ENCODE results near the gene NAGA. TPM values are rescaled to one million over a fixed set of nuclear protein-coding genes. Genes with fewer than 3 reads are reported as not detected.

The NAGA gene
- total and polyA plus RNA-seq, 2 of the 4 experiments (the other 2 are of a cell fraction), result 34.3 to 44.8 TPM

GRCh38 chr22:42010778-42011177 is 59.8 kb downstream of the NAGA start:
- peaks cover 2% of the 10 kb centered on the region; the same call in 1 of the 2 replicates for H3K27me3 ChIP-seq (ENCODE audit: control insufficient read depth, insufficient read depth, low read length)
- TF ChIP-seq SMC3 (IDR thresholded peaks at IDR 0.05; ENCODE audit: low read depth, low read length) (no peak), MAZ (IDR thresholded peaks at IDR 0.05; ENCODE audit: borderline replicate concordance, low read depth, low read length) (no peak), MXI1 (IDR thresholded peaks at IDR 0.05; ENCODE audit: borderline replicate concordance, low read depth, low read length) (no peak)
- in situ Hi-C loops (cut with MboI; ENCODE audit: low sequenced_read_pairs) (no loop called here), intact Hi-C loops (cut with micrococcal nuclease) (no loop called here), dilution Hi-C loops (cut with HindIII; ENCODE audit: low sequenced_read_pairs, unreplicated experiment) (no loop called here)
- CTCF ChIA-PET, result no interaction called here
- no peak overlapping the region for H2BK5ac ChIP-seq (ENCODE audit: low read depth, low read length, poor library complexity, severe bottlenecking)
- H2BK15ac ChIP-seq (ENCODE audit: low read depth, low read length), result no peak overlapping the region
- no peak overlapping the region for H2AK9ac ChIP-seq (replicated peaks; ENCODE audit: low read depth, low read length, poor library complexity)
- H4K20me1 ChIP-seq (ENCODE audit: insufficient read depth, low read length), result no peaks in the 10 kb centered on the region
- no peak overlapping the region for H3K18ac ChIP-seq (ENCODE audit: low read depth, low read length)
- peaks cover 2% of the 10 kb centered on the region for H3K9me3 ChIP-seq (ENCODE audit: control insufficient read depth, insufficient read depth, low read length)
- ATAC-seq (ENCODE audit: low read depth) (no peak), DNase-seq (no peak)
- H4K91ac ChIP-seq (ENCODE audit: insufficient read depth, low read depth, low read length), result no peak overlapping the region
- H3K14ac ChIP-seq (replicated peaks; ENCODE audit: low read depth, low read length), result no peak overlapping the region
- H3K4ac ChIP-seq (ENCODE audit: low read depth, low read length), result no peak overlapping the region
- H3K9ac ChIP-seq (ENCODE audit: low read depth, low read length), result no peak overlapping the region
- H3K36me3 ChIP-seq (ENCODE audit: control insufficient read depth, insufficient read depth, low read length), result no peaks in the 10 kb centered on the region
- no peak overlapping the region for H3K4me2 ChIP-seq (ENCODE audit: low read depth, low read length)
- H3K56ac ChIP-seq (ENCODE audit: extremely low read depth, insufficient read depth, low read length), result no peak overlapping the region
- no peak overlapping the region for H4K8ac ChIP-seq (ENCODE audit: low read depth in 2 of 2, low read length in 2 of 2)
- no peak overlapping the region for H4K5ac ChIP-seq (ENCODE audit: low read depth, low read length)
- H2BK120ac ChIP-seq (ENCODE audit: low read depth, low read length), result no peak overlapping the region
- no peak overlapping the region for H2AFZ ChIP-seq (replicated peaks; ENCODE audit: low read length, poor library complexity)
- no peaks in the 10 kb centered on the region for H3K79me1 ChIP-seq (ENCODE audit: low read depth in 1 of 2, low read length in 2 of 2)
- no peak overlapping the region for H2BK20ac ChIP-seq (ENCODE audit: low read depth, low read length)
- WGBS, 2 experiments (ENCODE audit: extremely low coverage in 2 of 2, insufficient read length in 1 of 2), result no CpG with 5 or more reads among the region's 7 CpGs
- H3K4me3 ChIP-seq (ENCODE audit: insufficient read depth, low read depth, low read length), result no peak overlapping the region
- no peaks in the 10 kb centered on the region for H3K4me1 ChIP-seq (ENCODE audit: control insufficient read depth, insufficient read depth, low read length)
- no peak overlapping the region for H3K27ac ChIP-seq (ENCODE audit: insufficient read depth, low read length)
- no peak overlapping the region for H2AK5ac ChIP-seq (ENCODE audit: low read depth, low read length)
- BruUV-seq (replicated peaks), result no TSS peak
- H3K9me1 ChIP-seq (ENCODE audit: insufficient read depth, low read length), result no peaks in the 10 kb centered on the region
- no peak overlapping the region for H3K23ac ChIP-seq (ENCODE audit: low read depth, low read length)
- POLR2A ChIA-PET (ENCODE audit: unreplicated experiment), result no interaction called here

Small RNA genes lying within 50 kb of the gene (microRNA-seq; reads per million reads assigned to microRNA genes)
- gene SNORD13P1 (ENCODE audit: insufficient read depth, insufficient read length), result not detected

Small RNA genes lying within 50 kb of the gene (small RNA-seq; reads per million reads assigned to genes)
- 0 reads per million in 5 experiments for gene SNORD13P1

Other genes with a start within 250 kb of the NAGA start
- 8.1 and 9.2 TPM in 2 replicates for gene SREBF2, start 237.7 kb downstream of the NAGA start, total RNA-seq (2012; rRNA removed)
- gene SREBF2, start 237.7 kb downstream of the NAGA start, polyA plus RNA-seq (2012; rRNA removed), result 47.4 and 50.1 TPM in 2 replicates
- gene SHISA8, start 155.7 kb downstream of the NAGA start, total RNA-seq (2012; rRNA removed), result not detected in 2 replicates
- not detected in 2 replicates for gene SHISA8, start 155.7 kb downstream of the NAGA start, polyA plus RNA-seq (2012; rRNA removed)
- gene TNFRSF13C, start 144.0 kb downstream of the NAGA start, total RNA-seq (2012; rRNA removed), result under 0.01 TPM in 1 of 2 replicates, not detected in the other
- 0.14 and 0.16 TPM in 2 replicates for gene TNFRSF13C, start 144.0 kb downstream of the NAGA start, polyA plus RNA-seq (2012; rRNA removed)
- 14.7 and 18.1 TPM in 2 replicates for gene CENPM, start 123.7 kb downstream of the NAGA start, total RNA-seq (2012; rRNA removed)
- gene CENPM, start 123.7 kb downstream of the NAGA start, polyA plus RNA-seq (2012; rRNA removed), result 20.1 and 31.3 TPM in 2 replicates
- gene SEPTIN3, start 101.4 kb downstream of the NAGA start, total RNA-seq (2012; rRNA removed), result under 0.01 and 0.18 TPM in 2 replicates
- 0.14 and 0.15 TPM in 2 replicates for gene SEPTIN3, start 101.4 kb downstream of the NAGA start, polyA plus RNA-seq (2012; rRNA removed)
- gene WBP2NL, start 72.0 kb downstream of the NAGA start, total RNA-seq (2012; rRNA removed), result not detected in 2 replicates
- not detected in 2 replicates for gene WBP2NL, start 72.0 kb downstream of the NAGA start, polyA plus RNA-seq (2012; rRNA removed)
- 6.1 and 6.5 TPM in 2 replicates for gene PHETA2, start 3.4 kb upstream of the NAGA start, total RNA-seq (2012; rRNA removed)
- gene PHETA2, start 3.4 kb upstream of the NAGA start, polyA plus RNA-seq (2012; rRNA removed), result 10.0 and 10.9 TPM in 2 replicates
- 2.3 and 2.5 TPM in 2 replicates for gene SMDT1, start 8.9 kb upstream of the NAGA start, total RNA-seq (2012; rRNA removed)
- 15.0 and 15.7 TPM in 2 replicates for gene SMDT1, start 8.9 kb upstream of the NAGA start, polyA plus RNA-seq (2012; rRNA removed)
- gene NDUFA6, start 20.0 kb upstream of the NAGA start, total RNA-seq (2012; rRNA removed), result 48.8 and 92.2 TPM in 2 replicates
- gene NDUFA6, start 20.0 kb upstream of the NAGA start, polyA plus RNA-seq (2012; rRNA removed), result 81.4 and 89.0 TPM in 2 replicates
- gene CYP2D6, start 60.0 kb upstream of the NAGA start, total RNA-seq (2012; rRNA removed), result under 0.01 TPM in 2 replicates
- 0.24 TPM in 2 replicates for gene CYP2D6, start 60.0 kb upstream of the NAGA start, polyA plus RNA-seq (2012; rRNA removed)
- gene TCF20, start 199.8 kb upstream of the NAGA start, total RNA-seq (2012; rRNA removed), result 20.0 and 23.7 TPM in 2 replicates
- gene TCF20, start 199.8 kb upstream of the NAGA start, polyA plus RNA-seq (2012; rRNA removed), result 8.9 and 9.5 TPM in 2 replicates